Erythroblast (primary cell): ENCODE data around the gene EYA4.

Source experiments
- GATA1 ChIP-seq: IDR thresholded peaks from 2 replicates; pipeline ENCODE4 v1.6.1; 2011; ENCODE audit warnings: low read depth, mild to moderate bottlenecking, control low read depth, low read length, moderate library complexity
- POLR2A ChIP-seq: IDR thresholded peaks from 2 replicates; pipeline ENCODE4 v1.6.1; 2011; ENCODE audit warnings: mild to moderate bottlenecking, low read length

DNA sequence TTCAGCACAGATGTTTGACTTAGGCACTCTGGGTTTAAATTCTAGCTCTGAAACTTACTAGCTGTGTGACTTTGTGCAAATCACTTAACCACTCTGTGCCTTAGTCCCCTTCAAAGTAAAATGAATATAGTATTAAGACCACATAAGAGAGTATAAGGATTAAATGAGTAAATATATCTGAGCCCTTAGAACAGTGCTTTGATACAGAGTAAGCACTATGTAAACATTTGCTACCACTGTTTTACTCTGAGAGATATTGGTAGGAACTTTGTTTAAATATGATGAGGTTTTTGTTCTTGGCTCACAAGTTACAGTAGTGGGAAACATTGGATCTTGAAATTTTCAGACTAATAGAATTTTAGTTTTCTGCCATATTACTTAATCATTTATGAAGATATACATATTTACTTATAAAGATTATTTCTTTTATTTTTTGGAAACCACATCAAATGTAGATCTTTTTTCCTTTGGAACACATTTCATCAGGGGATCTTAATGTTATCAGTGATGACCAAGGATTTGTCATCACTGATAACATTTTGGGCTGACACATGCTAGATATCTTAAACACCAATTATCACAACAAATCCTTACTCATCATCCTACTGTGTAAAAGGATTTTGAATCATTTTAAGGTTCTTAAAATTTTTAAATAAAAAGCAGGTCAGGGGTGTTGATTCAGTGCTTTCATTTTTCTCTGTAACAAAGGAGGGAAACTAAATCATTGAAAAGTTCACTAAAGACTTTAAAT, 226.2 kb downstream of the EYA4 start:
- no peak for TF ChIP-seq POLR2A
- TF ChIP-seq GATA1, result no peak
